Lung microvascular endothelial cell (primary cell): ENCODE data around the gene SART3. TPM values are rescaled to one million over a fixed set of nuclear protein-coding genes. Genes with fewer than 3 reads are reported as not detected.

Experiments used
- DNase-seq, 2 donors: peaks; one replicate each; pipeline versions ENCODE4 v3.0.0 to v3.0.0-alpha.2; 2010; ENCODE audit warnings: low read depth in 2 of 2
- total RNA-seq: library from RNA; depleted of rRNA; stranded (reverse); fragments of >200 nt; gene quantifications from 2 replicates; pipeline ENCODE4 v1.2.1, GENCODE V29; 2014

The SART3 gene
- total RNA-seq, 1 donor from 2014 or later: 84.1 TPM

DNA sequence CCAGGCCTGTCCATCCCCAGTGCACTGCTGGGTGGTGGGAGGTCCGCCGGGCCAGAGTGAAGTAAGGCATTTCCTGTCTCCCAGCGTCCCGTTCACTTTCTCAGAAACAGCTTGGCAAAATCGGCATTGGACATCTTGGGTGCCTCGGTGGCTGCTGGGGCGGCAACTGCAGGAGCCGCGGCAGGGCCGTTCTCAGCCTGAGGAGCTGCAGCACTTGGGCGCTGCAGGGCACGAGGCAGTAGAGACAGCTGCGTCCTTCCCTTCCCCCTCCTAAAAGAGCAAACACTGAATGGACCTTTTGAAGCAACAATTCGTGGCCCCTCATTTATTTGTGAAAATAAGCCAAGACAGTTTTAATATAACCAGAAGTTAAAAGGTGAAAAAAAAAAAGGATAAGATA, 37.6 kb downstream of the SART3 start:
- DNase-seq: no peak

DNA sequence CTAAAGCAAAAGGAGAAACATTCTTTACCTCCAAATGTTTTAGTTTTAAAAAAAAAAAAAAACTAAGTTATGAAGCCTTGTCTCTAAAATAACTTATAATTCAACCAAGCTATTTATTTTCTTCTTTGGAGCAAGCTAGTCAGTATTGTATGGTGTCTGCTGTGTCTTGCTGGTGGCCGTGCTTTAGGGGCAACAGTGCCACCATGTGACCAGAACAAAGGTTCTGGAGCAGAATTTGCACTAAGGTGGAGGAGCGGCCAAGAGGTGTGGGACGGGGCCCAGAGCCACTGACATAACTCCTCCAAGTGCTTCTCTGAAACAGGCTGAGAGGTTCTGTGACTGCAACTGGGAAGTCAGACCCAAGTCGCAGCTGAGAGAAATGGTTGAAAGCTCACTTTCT, 41.4 kb downstream of the SART3 start:
- DNase-seq: no peak

DNA sequence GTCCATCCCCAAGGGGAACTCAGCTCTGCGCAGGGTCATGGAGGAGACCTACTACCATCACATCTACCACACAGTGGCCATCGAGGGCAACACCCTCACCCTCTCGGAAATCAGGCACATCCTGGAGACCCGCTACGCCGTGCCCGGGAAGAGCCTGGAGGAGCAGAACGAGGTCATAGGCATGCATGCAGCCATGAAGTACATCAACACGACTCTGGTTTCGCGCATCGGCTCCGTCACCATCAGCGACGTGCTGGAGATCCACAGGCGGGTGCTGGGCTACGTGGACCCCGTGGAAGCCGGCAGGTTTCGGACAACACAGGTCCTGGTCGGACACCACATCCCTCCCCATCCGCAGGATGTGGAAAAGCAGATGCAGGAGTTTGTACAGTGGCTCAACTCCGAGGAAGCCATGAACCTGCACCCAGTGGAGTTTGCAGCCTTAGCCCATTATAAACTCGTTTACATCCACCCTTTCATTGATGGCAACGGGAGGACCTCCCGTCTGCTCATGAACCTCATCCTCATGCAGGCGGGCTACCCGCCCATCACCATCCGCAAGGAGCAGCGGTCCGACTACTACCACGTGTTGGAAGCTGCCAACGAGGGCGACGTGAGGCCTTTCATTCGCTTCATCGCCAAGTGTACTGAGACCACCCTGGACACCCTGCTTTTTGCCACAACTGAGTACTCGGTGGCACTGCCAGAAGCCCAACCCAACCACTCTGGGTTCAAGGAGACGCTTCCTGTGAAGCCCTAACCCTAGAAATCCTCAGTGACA, 42.1 kb downstream of the SART3 start:
- DNase-seq: no peak

DNA sequence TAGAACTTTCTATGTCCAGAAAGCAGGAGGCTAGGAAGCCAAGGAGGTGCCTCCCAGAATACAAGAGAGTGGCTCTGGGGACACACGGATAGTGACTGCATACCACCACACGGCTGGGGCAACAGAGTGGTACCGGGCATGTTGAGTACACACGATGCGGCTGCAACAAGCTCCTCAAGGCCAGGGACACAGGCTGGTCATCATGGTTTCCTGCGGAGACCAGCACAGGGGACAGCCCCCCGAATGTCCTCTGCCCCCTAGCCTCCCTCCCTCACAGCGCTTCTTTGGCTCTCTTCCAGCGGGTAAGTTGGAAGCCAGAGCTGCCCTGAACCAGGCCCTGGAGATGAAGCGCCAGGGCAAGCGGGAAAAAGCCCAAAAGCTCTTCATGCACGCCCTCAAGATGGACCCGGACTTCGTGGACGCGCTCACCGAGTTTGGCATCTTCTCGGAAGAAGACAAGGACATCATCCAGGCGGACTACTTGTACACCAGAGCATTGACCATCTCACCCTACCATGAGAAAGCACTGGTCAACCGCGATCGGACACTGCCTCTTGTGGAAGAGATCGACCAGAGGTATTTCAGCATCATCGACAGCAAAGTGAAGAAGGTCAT, 42.8 kb downstream of the SART3 start:
- DNase-seq: no peak

DNA sequence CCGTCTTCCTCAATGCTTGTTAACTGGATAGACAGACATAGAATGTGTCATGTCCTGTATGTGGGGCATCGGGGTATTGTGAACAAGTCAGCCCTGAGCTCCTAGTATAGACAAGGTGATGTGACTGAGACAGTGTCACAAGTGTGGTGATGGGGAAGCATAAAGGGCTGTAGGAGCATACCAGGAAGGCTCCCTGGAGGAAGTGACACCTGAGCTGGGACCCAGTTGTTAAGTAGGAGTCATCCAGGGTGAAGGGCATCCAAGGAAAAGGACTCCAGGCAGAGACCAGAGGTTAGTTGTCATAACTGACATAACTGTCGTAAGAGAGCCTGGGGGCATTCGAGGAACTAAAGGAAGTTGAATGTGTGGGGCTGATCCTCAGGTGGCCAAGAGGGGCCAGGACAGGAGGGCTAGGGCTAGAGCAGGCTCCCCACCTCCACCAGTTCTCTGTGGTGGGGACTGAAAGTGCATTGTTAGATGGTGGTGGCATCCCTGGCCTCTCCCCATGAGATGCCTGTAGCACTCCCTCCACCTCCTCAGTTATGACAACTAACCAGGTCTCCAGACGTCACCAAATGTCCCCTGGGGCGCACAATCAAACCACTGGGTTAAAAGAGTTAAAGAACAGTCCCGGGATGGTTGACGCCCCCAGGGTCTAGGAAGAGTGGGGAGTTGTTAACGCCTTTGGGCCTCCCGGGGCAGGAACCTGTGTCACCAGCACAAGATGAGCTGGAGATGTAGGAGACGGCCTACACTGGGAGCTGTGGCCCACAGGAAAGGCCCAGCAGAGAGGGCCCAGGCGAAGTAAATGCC, 43.5 kb downstream of the SART3 start:
- DNase-seq: no peak

DNA sequence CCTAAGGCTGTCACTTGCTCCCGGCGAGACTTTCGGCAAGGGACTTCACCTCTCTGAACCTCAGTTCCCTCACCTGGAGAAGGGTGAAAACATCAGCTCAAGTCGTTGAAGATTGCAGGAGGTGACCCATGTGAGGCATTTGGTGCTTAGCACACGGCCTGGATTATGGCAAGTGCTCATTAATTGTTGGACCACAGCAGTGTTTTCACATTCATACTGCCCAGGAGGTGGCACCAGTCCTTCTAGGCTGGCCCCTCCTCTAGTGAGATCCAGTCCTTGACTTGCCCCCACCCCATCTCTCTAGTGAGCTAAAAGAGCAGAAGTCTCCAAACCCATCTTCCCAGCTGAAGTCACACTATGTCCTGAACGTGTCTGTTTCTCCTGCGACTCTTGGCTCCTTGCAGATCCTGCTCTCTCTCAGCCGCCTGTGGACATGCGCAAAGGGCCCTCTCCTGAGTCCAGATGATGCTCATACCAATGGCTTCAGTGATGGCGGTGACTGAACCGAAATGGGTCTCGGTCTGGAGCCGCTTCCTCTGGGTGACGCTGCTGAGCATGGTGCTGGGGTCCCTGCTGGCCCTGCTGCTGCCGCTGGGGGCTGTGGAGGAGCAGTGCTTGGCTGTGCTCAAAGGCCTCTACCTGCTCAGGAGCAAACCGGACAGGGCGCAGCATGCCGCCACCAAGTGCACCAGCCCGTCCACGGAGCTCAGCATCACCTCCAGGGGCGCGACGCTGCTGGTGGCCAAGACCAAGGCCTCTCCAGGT, 44.3 kb downstream of the SART3 start:
- DNase-seq: peak in 1 of 2 donors; percentile 14

DNA sequence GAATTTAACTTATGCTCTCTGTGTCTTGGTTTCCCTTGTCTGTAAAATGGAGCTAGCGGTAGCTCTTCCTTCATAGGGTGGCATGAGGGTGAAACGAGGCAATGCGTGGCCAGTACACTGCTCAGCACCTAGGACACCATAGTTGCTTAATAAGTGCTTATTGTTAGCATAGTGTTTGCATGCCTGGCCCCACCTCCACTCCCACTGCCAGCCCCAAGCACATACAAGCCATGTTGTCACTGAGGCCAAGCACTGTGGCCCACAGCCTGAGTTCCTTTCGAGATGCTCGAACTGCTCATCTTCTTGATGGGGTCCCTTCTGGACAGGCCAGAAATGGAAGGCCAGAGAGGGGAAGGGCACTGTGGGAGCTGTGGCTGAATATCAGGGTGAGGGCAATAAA, 45.1 kb downstream of the SART3 start:
- peak in 1 of 2 donors; percentile 15 for DNase-seq

DNA sequence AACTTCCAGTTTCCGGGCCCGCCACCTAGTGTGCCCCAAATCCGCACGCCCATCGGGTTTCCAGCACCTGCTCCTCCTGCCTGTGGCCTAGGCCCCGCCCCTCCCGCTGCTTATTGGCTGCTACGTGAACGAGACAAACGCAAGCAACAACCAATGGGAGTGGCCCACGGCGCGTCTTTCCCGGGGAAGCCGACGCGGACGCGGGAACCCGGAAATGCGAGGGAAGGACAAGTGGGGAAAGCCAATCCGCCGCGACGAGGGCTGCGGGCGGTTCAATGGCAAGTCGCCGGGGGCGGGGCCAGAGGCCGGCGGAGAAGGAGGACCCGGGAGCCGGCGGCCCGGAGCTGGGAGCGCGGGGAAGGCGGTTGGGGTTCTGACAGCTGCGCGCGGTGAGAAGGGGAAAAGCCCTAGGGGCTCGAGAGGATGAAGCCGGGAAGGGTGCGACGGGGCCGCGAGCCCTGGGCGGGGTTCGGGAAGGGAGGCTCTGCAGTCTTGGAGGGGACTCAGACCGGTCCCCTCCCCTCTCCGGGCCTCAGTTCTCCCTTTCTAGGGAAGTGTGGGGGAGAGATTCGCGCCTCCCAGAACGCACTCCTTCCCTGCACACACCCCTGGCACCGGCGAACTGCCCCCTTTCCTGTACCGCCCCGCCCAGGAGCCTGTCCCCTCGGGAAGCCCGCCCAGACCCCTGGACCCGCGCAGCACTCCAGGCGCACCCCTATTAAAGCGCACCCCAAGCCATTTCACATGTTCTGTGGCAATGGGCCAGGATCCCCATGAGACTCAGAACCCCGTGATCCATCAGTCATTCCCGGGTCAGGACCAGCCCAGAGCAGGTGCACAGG, 45.8 kb downstream of the SART3 start, which contains the start of gene FICD:
FICD (plus strand) TSS at position 305 of the 842 bp plus-strand sequence. CDS start 1,696 bp downstream, outside the sequence.
- peak; percentile 98 to 99 for DNase-seq

DNA sequence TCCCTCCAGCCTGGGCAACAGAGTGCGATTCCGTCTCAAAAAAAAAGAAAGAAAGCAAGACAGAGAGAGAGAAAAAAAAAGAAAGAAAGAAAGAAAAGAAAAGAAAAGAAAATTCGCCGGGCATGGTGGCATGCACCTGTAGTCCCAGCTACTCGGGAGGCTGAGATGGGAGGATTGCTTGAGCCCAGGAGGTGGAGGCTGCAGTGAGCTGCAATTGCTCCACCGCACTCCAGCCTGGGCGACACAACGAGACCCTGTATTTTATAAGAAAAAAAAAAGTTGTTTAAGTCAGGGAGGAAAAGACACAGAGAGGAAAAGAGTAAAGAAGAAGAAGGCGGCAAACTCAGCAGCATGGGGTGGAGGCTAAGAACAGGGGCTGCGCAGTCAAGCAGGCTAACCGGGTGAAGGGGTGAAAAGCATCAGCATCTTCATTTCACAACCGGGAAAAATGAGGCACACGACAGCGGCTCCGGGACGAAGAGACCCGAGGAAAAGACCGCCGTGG, 46.5 kb downstream of the SART3 start:
- no peak for DNase-seq

DNA sequence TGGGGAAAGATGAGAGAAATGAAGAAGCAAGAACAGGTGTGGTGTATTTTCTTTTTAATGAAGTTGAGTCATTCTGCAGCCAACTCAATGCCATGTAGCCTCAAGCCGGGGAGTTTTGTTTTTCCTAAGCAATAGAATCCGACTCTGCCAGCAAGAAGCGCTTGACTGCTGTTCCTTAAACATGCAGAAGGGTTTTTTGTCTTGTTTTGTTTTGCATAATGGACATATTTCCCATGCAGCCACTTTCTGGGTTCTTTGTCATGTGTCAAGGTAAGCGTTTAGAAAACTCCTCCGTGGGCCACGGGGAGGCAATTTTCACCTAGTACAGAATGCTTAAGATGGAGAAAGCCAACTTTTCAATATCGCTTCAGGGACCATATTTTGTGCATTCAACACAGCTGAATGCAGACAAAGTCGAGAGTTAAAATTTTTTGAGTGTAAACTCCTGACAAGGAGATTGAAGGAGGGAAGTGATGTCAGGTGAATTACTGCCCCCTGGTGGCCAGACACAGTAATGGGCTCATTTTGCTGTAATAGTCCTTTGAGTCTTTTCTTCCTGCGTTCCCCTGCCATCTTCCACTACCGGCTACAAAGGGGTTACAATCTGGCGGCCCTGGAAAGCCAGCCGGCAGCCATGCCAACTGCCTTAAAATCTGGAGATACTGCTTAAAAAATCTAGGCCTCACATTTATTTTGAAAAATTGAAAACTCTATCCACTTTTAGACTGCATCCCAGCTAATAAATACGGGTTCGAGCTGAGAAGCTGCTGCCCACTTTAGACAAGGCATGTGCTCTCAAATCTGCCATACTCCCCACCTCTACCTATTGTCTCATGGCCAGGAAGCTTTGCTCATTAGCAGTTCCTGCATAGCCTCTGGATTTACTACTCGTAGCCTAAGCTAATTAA, 49.1 kb downstream of the SART3 start:
- DNase-seq: peak; percentile 66 to 78

DNA sequence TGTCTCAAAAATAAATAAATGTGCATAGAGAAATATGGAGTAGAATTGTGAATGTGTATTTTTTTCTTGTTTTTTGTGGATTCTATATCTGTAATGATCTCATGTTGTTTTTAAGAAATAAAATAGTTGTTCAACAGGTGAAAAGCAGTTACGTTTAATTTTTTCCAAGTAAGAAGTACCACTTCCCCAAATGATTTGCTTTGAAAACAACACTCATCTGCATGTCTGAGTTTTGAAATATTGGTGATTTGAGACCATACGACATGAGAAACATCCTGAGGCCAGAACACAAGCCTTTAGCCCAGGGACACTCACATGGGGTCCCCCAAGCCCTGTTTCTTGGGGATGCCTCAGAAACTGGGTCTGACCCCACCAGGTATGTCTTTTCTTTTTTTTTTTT, 50.1 kb downstream of the SART3 start:
- DNase-seq: no peak

DNA sequence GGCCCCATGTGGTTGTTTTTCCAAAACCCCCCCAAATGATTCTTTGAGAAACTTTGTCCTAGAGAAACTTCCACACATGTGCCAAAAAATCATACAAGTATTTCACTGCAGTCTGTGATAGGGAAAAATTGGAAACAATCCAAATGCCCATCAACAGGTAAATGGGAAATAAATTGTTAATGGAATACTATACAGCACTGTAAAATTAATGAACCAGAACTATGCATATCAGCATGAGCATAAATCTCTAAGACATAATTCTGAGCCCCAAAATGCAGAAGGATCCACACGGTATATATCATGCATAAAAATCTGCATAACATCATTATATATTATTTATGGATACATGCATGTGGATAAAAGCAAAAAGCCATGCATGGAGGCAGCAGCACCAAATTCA, 51.2 kb downstream of the SART3 start:
- DNase-seq: no peak

DNA sequence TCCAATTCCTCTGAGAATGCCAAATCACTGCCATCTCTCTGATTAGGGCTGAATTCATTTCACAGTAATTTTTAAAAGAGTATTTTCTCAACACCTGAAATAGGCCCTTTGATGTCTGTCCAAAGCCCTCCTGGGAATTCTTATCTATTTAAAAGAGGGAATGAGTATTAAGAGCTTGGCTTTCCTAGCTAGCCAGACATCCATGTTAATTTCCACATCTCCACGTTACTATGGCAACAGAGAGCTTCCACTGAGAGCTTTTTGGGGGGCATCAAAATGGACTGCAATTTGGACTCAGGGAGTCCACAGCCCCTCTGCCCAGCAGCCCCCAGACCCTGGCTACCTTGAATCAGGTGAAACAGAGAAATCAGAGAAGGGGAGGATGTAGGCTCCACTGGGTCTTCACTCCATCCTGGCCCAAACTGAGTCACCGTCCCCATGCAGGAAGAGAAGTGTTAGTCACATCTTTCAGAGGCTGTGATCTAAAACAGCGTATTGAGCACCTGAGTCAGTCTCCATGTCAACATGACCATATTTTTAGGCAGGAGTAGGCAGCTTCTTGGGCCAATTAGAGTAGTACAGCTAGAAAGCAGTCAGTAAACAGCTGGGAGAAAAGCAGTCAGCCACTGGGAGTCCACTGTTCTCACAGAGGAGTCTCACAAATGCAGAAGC, 52.9 kb downstream of the SART3 start:
- no peak for DNase-seq

DNA sequence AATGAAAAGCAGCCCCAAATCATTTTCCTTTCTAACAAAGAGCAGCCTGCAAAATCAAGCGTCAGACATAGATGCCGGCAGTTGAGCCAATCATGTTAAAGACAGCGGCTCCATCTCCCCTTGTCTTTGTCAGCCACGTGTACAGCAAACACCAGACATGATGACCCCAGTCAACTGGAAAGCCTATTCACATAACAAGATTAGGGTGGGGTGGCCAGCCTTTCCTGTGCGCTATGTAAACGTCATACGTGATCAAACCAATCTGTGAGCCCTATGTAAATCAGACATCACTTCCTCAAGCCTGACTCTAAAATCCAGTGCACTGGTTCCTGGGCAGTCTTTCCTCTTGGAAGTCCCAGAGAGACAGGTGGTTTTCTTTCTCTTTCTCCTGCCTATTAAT, 55.8 kb downstream of the SART3 start:
- DNase-seq: no peak

DNA sequence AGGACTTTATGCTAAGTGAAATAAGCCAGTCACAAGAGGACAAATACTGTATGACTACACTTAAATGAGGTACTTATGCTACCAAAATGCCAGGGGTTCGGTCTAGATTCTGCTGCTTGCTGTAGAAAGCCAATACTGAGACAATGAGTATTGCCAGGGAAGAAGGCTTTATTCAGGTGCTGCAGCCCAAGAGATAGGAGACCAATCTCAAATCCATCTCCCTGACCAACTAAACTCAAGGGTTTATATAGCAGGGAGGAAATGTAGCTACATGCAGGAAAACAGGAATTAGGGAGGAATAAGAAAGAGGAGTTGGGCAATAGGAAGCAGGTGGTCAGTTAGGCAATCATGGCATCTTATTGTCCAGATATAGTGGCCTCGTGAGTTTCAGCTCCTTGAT, 58.1 kb downstream of the SART3 start:
- DNase-seq: no peak

DNA sequence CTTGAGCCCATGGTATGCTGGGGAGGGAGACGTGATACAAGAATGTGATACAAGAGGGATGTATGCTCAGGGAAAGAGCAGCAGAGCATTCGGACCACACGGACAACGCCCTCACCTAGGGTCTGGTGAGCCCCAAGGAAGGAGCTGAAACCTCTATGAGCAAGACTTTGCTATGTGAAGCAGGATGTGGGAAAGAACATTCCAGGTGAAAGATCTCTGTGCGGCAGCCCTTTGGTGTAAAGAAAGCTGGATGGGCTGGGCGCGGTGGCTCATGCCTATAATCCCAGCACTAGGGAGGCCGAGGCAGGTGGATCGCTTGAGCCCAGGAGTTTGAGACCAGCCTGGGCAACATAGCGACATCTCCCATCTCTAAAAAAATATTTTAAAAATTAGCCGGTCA, 62.8 kb downstream of the SART3 start:
- no peak for DNase-seq

DNA sequence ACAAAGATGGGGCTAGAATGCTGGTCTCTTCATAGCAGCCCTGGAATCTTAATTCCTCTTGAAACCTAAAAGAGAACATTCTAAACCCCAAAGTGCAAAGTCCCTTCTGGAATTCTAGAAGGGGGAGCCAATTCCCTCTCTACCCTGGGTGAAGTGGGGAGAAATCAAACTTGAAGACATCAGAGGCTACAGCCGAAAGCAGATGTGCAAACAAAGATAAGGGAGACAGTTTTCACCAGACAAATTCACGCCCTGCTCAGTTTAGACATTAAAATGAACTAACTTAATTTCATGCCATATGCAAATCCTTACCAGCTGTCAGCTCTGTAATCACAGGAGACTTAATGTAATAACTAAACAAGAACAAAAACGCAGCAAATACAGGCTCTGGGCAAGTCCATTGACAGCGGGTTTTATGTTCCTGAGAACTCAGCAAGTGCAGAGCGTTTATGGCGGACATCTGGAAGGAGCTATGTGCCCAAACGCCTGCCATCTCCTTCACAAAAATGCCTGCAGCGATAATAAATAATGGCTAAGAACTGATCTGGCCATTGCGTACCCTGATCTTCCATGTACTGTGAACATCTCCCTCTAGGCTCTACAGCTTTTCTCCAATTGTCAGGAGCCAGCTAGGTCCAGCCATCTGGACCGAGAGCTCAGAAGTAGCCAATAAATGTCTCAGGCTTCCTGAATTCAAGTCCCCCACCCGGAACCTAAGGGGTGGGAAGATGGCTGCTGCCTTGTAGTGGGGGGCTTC, 65.0 kb downstream of the SART3 start:
- DNase-seq: no peak

DNA sequence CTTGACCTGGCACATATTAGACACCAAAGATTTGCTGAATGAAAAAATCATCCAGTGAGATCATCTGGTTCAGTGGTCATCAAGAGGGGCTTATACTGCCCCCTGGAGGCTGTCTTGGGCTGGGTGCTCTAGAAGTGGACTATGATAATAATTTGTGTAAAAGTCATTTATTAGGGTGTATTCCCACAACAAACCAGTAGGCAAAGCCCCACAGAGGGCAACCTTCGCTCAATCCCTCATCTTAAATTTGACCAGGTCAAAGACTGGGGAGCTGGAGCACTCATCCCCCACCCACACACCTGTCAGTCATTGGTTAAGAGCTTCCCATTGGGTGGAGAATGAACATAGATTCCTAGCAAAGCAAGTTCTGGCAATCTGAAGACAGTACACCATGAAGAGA, 65.9 kb downstream of the SART3 start:
- DNase-seq: peak; percentile 63 to 68
